UCSD-AML1 (cell line): ENCODE measurements around the gene ATG7.
"Not testable (repeated sequence)": the region's sequence is repeated elsewhere in the genome, so short reads cannot be mapped to it uniquely, and the experiment has no call there.

Source experiments
- DNase-seq: peaks from one replicate; lab custom pipeline; 2025; ENCODE audit not compliant: unreplicated experiment; lab: John Stamatoyannopoulos, UW

Gene ATG7

DNA sequence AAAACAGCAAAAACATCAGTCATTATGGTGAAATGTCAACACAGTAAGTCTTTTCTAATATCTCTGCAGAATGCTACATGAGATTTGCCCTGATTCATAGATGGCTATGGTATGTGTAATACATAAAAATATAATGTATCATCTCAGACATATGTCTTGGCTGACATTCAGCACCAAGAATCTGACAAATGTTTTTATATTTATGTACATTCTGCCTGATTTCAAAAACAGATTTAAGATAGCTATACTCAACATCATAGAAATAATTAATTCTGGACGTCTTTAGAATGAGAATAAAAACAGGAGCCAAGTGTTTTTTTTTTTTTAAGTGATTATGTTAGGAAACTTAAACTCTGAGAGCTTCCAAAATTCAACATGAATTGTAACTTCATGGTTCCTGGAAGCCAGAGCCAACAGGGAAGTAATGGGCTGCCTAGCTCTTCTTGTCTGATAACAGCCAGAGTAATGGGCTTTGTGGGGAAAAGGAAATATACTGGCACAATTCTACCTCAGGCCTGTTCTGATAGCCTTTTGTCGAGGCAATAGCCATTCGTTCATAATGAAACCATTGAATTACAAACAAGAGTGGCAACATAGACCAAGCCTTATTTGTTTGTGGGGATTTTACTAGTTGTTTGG, 187.1 kb downstream of the ATG7 start:
- DNase-seq = no peak

DNA sequence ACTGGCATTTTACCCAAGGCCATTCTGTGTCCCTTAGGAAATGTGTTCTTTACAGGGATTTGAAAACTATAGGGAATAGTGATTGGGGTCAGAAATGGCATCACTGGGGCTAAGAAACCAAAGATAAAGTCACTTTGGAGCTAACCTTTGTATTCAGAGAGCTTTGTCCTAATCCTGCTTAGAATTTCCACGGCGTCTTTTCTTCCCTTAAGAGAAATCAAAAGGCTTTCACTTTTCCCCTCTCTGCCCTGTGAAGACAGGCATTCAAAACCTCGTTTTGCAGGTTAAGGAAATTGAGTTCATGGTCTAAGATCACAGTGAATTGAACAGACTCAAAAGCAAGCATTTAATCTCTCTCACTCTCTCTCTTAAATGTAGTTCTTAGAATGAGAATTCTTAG, 189.0 kb downstream of the ATG7 start:
- no peak for DNase-seq

DNA sequence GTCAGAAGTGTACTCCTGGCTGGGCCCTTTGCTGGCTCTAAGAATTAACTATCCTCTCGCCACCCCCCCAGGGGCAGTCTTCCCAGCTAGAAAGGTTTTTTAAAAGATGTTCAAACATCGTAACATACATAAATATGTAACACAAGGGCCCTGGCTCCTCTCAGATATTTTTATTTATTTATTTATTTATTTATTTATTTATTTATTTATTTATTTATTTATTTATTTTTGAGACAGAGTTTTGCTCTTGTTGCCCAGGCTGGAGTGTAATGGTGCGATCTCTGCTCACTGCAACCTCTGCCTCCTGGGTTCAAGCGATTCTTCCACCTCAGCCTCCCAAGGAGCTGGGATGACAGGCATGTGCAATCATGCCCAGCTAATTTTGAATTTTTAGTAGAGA, 190.5 kb downstream of the ATG7 start:
- not testable (repeated sequence) for DNase-seq

DNA sequence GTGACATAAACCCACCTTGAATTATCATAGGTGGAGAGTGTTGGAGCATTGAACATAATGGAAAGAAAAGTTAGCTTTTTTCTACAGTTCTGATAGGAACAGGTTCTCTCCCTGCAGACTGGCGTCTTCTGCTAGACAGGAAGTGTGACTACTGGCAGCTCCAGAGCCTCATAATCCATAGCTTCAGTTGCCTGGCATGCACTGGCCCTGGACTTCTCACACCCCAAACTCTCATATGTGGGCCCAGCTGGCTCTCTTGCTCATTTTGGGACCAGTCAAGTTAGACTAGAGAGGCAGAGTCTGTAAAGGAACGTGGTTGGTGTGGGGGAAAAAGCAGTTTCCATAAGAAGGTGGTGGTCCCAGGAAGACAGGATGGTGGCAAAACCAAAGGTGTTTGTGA, 191.4 kb downstream of the ATG7 start:
- no peak for DNase-seq

DNA sequence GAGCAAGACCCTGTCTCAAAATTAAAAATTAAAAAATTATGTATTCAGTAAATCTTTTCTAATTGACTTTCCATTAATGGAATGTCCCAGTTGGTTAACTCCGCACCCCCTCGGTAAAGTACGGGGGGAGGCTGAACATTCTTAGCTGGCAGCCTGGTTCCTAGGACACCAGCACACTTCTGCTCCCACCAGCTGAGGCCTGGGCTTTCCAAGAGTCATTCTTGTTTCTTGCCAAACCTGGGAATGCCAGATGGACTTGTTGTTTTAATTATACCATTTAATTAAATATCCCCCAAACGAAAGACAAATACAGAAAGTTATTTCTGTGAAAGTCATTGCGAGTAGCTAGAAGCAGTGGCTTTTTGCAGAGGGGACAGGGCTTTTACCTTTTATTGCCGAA, 192.2 kb downstream of the ATG7 start:
- no peak for DNase-seq

DNA sequence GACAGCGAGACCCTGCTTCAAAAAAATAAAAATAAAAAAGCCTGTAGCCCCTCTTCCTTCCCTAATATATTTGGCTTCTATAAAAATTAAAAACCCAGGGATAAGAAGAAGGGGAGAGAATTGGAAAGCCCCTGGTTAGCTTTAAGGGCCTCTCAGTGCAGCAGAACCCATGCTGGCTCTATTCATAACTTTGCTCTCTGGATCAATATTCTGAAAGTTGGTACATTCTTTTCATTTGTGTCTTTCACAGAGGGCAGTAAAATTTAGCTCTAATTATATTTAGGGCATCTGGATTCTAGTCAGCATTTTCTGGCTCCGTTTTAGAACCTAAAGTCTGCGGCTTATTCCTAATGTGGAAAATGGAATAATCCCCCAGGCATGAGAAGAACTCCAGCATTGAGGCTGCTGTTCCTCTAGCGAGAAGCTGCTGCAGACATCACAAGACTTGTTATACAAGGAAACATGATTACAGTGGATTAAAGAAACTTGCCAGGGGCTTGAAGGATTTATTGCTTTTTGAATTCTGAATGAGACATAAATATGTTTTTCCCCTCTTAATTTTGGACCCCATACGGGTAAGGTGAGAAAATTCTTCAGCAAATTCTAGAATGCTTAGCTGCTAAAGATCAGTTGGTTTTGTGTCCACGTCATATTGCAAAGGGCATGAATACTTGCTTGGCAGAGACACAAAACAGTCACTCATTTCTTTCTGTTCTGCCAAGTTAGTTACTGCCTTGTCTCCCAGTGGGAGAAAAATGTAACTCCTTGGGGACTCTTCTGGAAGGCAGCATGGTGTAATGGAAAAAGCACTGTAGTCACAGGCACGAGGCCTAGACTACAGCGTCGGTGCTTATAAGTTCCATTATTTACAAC, 193.8 kb downstream of the ATG7 start:
- no peak for DNase-seq

DNA sequence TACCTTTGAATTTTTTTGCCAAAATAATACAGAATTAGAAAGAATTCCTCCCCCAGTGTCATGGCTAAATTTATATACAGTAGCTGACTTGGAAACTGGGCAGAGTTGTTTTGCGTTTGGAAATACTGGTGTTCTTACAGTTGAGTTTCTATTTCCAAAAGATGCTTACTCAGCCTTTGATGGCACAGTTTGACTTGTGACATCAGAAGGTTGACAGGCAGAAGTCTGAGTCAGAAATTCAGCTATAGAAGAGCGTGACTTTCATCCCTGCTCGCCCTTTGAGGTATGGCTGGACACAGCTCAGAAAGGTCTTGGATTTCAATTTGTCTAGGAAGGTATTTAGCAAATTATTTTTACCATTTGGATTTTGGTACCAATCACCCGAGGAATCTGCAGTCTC, 195.7 kb downstream of the ATG7 start:
- no peak for DNase-seq

DNA sequence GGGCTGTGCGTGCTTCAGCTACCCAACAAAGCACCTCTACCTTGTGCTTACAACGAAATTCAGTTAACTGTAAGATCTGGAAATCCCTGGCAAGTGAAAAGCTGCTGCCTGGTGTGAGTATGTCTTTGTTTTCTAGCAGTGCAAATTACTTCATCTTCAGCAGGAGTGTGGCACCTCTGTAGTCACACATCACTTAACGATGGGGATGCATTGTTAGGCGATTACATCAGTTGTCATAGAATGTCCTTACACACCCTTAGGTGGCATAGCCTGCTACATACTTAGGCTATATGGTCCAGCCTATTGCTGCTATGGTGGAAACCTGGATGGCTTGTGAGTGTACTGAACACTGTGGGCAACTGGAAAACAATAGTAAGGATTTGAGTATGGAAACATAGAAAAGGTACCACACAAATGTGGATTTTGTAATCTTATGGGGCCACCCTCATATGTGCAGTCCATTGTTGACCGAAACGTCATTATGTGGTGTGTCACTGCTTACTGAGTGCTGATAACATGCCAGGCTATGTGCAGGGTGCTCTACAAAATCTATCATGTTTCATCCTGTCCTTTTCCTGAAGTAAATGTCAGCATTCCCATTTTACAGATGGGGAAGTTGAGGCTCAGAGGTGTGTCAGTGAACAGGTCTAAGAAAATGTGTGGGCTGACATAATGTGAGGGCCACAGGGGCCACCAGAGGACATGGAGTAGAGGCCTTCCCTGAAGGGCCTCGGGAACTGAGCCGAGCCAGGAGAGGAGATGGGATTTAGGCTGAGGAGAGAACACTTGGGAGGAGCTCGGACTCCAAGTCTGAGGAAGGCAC, 198.0 kb downstream of the ATG7 start:
- no peak for DNase-seq

DNA sequence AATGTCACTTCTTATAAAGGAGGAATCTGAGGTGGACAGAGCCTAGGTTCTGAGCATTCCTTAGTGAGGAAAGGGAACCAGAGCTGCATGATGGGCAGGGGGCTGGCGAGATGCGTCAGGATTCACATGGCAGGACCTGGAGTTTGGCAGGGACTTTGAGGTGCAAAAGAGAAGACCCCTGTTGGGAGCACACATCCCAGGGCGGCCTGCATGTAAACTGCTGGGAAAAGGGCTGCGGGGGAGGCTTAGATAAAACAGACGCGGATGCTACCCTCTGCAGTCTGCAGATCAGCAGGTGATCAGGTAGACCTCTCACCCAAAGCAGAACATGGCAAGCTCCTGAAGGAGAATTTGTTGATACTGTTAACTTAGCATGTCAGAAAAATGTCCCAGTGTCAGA, 203.1 kb downstream of the ATG7 start:
- DNase-seq = no peak

DNA sequence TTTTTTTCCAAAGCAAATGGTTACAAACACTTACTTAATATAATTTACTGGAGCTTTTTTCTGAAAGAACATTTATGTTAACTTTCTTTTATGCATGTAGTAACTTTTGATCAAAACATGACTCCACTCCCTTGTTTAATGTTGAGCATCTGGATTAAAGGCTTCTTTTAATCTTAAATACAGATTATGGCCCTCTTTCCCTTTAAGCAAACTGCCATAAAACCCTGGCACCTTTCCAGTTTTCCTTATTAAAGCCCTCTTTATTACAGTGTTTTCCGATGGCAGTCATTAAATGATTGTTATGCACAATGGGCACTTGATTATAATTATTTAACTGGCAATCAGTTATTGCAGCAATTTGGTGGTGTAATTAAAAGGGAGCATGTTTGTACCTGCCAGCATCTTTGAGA, 204.5 kb downstream of the ATG7 start:
- no peak for DNase-seq

DNA sequence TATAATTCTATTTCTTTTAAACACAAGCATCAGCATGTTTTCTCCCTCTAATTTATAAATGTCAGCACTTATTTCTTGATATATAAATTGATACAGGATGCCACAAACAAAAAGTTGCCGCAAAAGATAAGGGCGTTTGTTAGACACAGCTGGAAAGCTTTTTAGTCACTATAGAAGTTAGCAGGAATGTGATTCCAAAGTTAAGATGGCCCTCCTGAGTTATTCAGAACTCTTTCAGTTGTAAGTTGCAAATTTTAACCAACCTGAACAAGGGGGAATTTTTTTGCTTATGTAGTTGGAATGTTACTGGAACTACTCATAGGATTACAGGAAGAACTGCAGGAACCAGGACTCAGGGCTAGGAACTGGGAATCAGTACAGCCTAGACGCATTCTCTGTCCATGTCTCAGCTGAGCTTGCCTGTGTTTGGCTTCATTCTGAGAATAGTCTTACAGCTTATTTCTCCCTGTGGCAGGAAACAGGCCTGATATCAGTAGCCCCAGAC, 205.3 kb downstream of the ATG7 start:
- no peak for DNase-seq

DNA sequence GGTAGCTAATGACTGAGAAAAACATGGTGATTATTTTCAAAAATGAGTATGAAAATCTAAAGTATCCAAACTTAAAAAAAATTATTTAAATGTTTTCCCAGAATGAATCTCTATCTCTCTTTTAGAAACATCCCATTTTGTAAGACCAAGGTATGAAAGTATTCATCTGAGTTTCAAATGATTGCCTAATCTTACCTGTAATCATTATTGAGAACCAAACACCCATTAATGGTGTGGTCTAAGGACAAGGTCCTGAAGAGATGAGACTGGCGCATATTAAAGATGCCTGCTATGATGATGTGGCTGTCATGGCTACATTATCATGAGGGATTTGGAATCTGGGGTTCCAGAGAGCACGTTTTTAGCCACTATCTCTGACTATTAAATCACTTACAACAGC, 206.0 kb downstream of the ATG7 start:
- no peak for DNase-seq

DNA sequence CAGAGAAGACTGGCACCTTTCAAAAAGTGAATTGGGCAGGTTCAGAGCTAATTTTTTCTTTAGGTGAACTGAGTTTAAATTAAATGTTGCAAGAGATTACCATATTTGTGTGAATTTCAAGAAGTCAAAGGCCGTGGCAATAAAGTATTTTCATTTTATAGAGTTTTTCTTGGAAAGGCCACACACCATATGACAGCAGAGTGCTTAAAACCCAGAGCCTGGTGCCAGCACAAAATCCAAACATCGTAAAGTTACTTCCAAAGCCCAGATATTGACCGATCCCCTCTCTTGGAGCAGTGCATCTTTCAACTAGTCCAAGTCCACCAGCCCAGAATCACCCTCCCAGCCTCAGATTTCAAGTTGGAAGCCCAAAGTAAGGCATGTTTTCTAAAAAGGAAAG, 207.0 kb downstream of the ATG7 start:
- DNase-seq = no peak

DNA sequence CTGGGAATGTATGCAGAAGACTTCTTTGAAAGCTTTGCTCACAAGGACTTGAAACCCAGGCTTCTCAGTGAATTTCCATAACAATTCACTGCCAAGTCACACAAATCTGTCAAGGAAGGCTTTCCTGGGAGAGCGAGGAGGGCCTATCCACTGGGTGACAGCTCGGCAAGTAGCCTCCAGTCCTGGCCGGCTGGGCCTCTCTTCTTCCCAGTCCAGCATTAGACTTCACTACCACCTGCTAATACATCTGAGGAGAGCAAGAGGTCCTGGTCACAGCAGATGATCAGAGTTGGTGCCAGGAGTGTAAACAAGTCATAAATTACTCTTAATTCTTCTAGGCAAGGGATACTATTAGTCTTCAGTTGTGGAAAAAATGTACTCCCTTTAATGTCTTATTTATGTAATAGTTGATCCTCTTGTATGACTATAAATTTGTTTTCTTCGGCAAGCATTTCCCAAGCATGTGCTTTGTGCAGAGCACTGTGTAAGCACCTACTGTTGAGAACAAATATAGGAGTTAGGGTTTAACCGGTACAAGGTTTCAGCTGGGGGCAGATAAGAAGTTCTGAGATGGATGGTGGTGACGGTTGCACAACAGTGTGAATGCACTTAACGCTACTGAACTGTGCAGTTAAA, 208.6 kb downstream of the ATG7 start:
- DNase-seq = no peak

DNA sequence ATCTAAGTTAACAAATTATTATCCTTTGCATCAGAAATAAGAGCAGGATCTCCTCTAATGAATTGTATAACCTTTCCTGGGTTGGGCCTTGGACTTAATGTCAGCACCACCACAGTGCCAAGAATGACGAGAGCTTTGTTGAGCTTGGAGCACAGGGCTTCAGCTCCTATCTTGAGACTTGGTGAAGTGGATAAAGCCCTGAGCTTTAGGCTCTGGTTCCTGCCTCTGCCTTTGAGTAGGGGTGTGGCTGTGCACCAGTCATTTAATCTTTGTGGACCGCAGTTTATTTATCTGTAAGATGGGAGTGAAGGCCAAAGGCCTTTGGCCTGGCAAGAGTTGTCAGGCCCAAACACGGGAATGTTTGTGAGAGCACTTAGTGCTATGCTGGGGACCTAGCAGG, 209.4 kb downstream of the ATG7 start:
- DNase-seq = no peak

DNA sequence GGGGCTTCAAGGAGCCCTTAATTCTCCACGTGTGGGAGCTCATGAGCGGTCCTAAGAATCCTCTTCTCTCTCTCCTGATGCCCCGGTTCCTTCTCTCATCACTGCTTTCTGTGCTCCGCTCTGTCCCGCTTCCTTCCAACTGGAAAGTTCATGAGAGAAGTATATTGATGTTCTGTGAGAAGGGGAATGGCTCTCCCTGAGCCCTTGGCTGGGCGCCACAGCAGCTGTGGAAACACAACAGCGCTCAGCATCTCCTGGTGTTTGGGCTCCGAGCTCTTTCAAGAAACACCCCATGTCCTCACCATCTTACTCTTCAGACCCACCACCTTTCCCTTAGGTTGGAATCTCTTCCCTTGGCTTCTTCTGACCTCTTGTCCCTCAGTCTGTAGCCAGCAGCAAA, 209.8 kb downstream of the ATG7 start:
- DNase-seq = no peak

DNA sequence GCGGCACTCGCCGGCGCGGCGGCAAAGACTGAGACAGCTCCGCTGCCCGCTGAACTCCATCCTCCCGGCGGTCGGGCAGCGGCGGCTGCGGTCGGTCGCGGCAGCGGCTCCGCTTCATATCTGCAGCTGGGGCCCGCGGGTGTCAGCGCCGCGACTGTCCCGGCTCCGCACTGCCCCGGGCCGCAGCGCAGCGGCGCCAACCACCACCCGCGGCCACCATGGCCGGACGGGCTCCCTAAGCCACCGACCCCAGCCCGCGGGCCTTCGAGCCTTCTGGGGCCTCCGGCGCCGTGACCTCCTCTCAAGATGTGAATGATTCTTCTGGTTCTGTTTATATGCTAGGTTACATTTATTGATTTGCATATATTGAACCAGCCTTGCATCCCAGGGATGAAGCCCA, 216.2 kb downstream of the ATG7 start:
- not testable (repeated sequence) for DNase-seq

DNA sequence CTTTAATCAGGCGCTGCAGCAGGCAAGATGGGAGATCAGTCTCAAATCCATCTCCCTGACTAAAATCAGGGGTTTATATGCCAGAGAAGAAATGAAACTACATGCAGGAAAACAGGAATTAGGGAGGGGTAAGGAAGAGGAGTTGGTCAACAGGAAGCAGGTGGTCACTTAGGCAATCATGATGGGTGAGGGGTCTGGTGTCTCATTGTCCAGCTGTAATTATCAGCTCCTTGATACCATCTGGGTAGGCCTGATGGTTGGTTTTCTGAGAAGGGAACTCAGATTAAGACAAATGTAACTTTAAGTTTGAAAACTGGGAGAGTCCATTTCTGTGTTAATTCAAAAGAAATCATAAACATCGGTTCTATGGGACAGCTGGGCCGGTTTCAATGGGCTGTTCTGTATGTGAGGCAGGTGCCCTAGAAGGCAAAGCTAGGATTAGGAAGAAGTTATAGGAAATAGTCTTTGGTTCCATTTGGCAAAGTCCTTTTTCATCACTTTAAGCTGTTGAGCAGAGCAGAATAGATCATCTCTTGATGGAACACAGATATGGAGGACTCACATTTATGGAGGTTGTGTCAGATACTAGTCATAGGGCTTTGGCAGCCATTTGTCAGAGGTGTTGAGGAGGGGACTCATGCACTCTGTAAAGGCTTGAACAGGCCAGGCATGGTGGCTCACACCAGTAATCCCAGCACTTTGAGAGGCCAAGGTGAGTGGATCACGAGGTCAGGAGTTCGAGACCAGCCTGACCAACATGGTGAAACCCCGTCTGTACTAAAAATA, 222.1 kb downstream of the ATG7 start:
- DNase-seq = no peak

DNA sequence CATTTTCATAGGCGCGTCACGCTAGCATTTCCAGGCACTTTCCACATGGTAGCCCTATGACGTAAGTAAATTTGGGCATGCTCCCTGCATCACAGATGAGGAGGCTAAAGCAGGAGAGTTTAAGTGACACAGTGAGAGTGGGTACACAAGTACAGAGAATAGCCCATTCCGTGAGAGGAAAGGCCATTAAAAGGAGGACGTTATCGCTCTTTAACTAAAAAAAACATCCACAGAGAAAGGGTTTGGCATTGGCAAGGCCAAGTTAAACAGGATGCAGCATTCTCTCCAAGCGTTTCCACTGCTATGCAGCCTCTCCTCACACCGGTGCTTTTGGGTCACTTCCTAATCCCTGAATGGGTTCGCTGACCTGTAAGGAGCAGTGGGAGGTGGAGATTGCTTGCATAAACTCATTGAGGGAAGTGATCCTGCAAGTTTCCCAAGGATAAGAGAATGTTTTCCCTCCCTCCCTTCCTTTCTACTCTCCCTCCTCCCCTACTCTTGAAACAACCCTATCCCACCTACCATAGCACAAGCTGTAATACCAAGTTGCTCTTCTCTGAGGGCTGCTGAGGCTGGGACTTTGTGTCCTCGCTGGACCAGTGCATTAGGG, 223.9 kb downstream of the ATG7 start:
- DNase-seq = no peak

DNA sequence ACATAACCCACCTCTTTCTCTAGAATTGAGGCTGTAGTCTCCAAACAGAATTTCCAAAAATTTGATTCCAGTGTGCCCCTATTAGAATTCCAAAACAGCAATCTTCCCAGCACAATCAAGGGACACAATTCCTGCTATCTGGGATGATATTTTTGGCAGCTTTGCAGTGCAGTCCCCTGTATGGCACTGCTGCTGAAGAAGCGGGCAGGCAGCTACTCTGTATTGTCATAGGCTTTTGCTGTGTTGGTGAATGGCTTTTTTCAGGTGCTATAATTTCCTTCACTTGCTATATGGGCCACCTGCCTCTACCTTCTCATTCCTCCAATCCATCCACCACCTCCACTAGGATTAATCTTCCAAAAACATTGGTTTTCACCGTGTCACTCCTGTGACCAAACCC, 226.0 kb downstream of the ATG7 start:
- no peak for DNase-seq
